RWPE2 (cell line): ENCODE results near the gene TNNT2.

Source experiments
- ATAC-seq: fragments of 200-7000 bp; cut with Tn5 transposase; 3 replicates; pipeline ENCODE4 v1.9.1; 2021; ENCODE audit warnings: low read depth
- DNase-seq: peaks from one replicate; pipeline ENCODE4 v3.0.0-alpha.2; 2020; ENCODE audit warnings: low spot score
- H3K27ac ChIP-seq: fragments of 450-650 bp; 2 replicates; pipeline ENCODE4 v1.5.1; 2017; ENCODE audit warnings: mild to moderate bottlenecking; ENCODE audit not compliant: poor library complexity, severe bottlenecking
- H3K27me3 ChIP-seq: fragments of 250-450 bp; sonication (Bioruptor Pico); 2 replicates; pipeline ENCODE4 v1.5.1; 2021; ENCODE audit warnings: mild to moderate bottlenecking, moderate library complexity; ENCODE audit not compliant: insufficient read depth, poor library complexity, severe bottlenecking
- H3K36me3 ChIP-seq: fragments of 250-450 bp; sonication (Bioruptor Pico); 2 replicates; pipeline ENCODE4 v1.5.1; 2020; ENCODE audit warnings: low read depth, mild to moderate bottlenecking, moderate library complexity
- H3K4me1 ChIP-seq: fragments of 250-450 bp; sonication (Bioruptor Pico); 2 replicates; pipeline ENCODE4 v1.5.1; 2021; ENCODE audit warnings: mild to moderate bottlenecking, moderate library complexity; ENCODE audit not compliant: insufficient read depth, poor library complexity, severe bottlenecking
- H3K4me3 ChIP-seq: fragments of 250-450 bp; sonication (Bioruptor Pico); 2 replicates; pipeline ENCODE4 v1.5.1; 2021; ENCODE audit warnings: mild to moderate bottlenecking, moderate library complexity; ENCODE audit not compliant: severe bottlenecking
- H3K9me3 ChIP-seq: fragments of 250-450 bp; sonication (Bioruptor Pico); 2 replicates; pipeline ENCODE4 v1.5.1; 2021; ENCODE audit warnings: mild to moderate bottlenecking, moderate library complexity; ENCODE audit not compliant: severe bottlenecking
- CTCF ChIP-seq: fragments of 450-650 bp; IDR thresholded peaks from one replicate; pipeline ENCODE4 v1.5.1; 2017; ENCODE audit warnings: mild to moderate bottlenecking, moderate library complexity; ENCODE audit not compliant: poor library complexity, severe bottlenecking

TNNT2 gene

GRCh38 chr1:201364808-201365105, 12.7 kb downstream of the TNNT2 start:
- no peak overlapping the region for H3K27ac ChIP-seq
- H3K27me3 ChIP-seq = no peaks in the 10 kb centered on the region
- DNase-seq (no peak), ATAC-seq (no peak)
- H3K4me3 ChIP-seq = no peak overlapping the region
- H3K9me3 ChIP-seq = no peaks in the 10 kb centered on the region
- H3K36me3 ChIP-seq = no peaks in the 10 kb centered on the region
- no peak for TF ChIP-seq CTCF
- no peaks in the 10 kb centered on the region for H3K4me1 ChIP-seq

GRCh38 chr1:201363467-201363866, 14.0 kb downstream of the TNNT2 start:
- H3K4me3 ChIP-seq = no peak overlapping the region
- no peaks in the 10 kb centered on the region for H3K36me3 ChIP-seq
- no peaks in the 10 kb centered on the region for H3K4me1 ChIP-seq
- no peak overlapping the region for H3K27ac ChIP-seq
- H3K9me3 ChIP-seq = no peaks in the 10 kb centered on the region
- TF ChIP-seq CTCF = no peak
- DNase-seq (no peak), ATAC-seq (no peak)
- H3K27me3 ChIP-seq = no peaks in the 10 kb centered on the region

GRCh38 chr1:201362906-201363305, 14.6 kb downstream of the TNNT2 start:
- H3K9me3 ChIP-seq = no peaks in the 10 kb centered on the region
- TF ChIP-seq CTCF = no peak
- no peaks in the 10 kb centered on the region for H3K36me3 ChIP-seq
- no peak overlapping the region for H3K27ac ChIP-seq
- no peak for DNase-seq
- H3K4me3 ChIP-seq = no peak overlapping the region
- ATAC-seq = no peak
- no peaks in the 10 kb centered on the region for H3K4me1 ChIP-seq
- no peaks in the 10 kb centered on the region for H3K27me3 ChIP-seq

- no peaks in the 10 kb centered on the region for H3K27me3 ChIP-seq
- DNase-seq = no peak
- no peak overlapping the region for H3K4me3 ChIP-seq
- H3K27ac ChIP-seq = no peak overlapping the region
- H3K9me3 ChIP-seq = no peaks in the 10 kb centered on the region
- peak; percentile 62 for ATAC-seq
- no peaks in the 10 kb centered on the region for H3K36me3 ChIP-seq
- no peaks in the 10 kb centered on the region for H3K4me1 ChIP-seq
- peak; percentile 82 for TF ChIP-seq CTCF
Measured at GRCh38 chr1:201361652-201362504, 15.6 kb downstream of the TNNT2 start.

GRCh38 chr1:201360901-201361651, 16.4 kb downstream of the TNNT2 start:
- Histone ChIP-seq H3K27ac (no peak overlapping the region), H3K9me3 (no peaks in the 10 kb centered on the region), H3K4me1 (no peaks in the 10 kb centered on the region), H3K4me3 (no peak overlapping the region), H3K36me3 (no peaks in the 10 kb centered on the region), H3K27me3 (no peaks in the 10 kb centered on the region)
- DNase-seq = no peak
- no peak for ATAC-seq
- TF ChIP-seq CTCF = no peak
